HepG2 (cell line): ENCODE data around the gene QPCT. TPM values are rescaled to one million over a fixed set of nuclear protein-coding genes. Genes with fewer than 3 reads are reported as not detected.
A peak's percentile ranks its signal among the peaks of the same experiment; 100 is the strongest.

Experiments
- ADNP ChIP-seq: sonication (generic); formaldehyde crosslinking; IDR thresholded peaks from 2 replicates; pipeline ENCODE4 v1.4.0; 2020; ENCODE audit warnings: missing genetic modification reagents
- AKAP8 ChIP-seq: sonication (generic); formaldehyde crosslinking; IDR thresholded peaks from 2 replicates; pipeline ENCODE4 v1.5.1; 2020; ENCODE audit warnings: mild to moderate bottlenecking, missing genetic modification reagents
- ATF7-NPFF ChIP-seq: sonication (generic); formaldehyde crosslinking; IDR thresholded peaks from 2 replicates; pipeline ENCODE4 v1.8.1; 2023; ENCODE audit warnings: mild to moderate bottlenecking, low read depth, missing genetic modification reagents, moderate library complexity
- CSRNP2 ChIP-seq: sonication (generic); formaldehyde crosslinking; conservative IDR thresholded peaks from 2 replicates; pipeline ENCODE4 v1.8.0; 2022; ENCODE audit warnings: low read depth, missing genetic modification reagents
- DR1 ChIP-seq: sonication (generic); formaldehyde crosslinking; IDR thresholded peaks from 2 replicates; pipeline ENCODE4 v1.8.0; 2021; ENCODE audit warnings: mild to moderate bottlenecking, missing genetic modification reagents, inconsistent platforms
- HOXA9 ChIP-seq: sonication (generic); formaldehyde crosslinking; IDR thresholded peaks from 2 replicates; pipeline ENCODE4 v1.8.1; 2022; ENCODE audit warnings: missing genetic modification reagents, mild to moderate bottlenecking, moderate library complexity, borderline replicate concordance
- KDM6A ChIP-seq: IDR thresholded peaks from 2 replicates; pipeline ENCODE4 v1.6.1; 2016; ENCODE audit warnings: low read depth
- NFYC ChIP-seq: IDR thresholded peaks from 2 replicates; pipeline ENCODE4 v1.6.1; 2016; ENCODE audit warnings: missing genetic modification reagents, missing compliant biosample characterization
- REPIN1 ChIP-seq: sonication (generic); formaldehyde crosslinking; IDR thresholded peaks from 2 replicates; pipeline ENCODE4 v1.8.0; 2022; ENCODE audit warnings: missing genetic modification reagents, low read depth, mild to moderate bottlenecking, borderline replicate concordance
- ZBTB37 ChIP-seq: sonication (generic); formaldehyde crosslinking; IDR thresholded peaks from 2 replicates; pipeline ENCODE4 v1.4.0; 2020; ENCODE audit warnings: mild to moderate bottlenecking, missing genetic modification reagents
- ZNF326 ChIP-seq: sonication (generic); formaldehyde crosslinking; IDR thresholded peaks from 2 replicates; pipeline ENCODE4 v1.4.0; 2020; ENCODE audit warnings: missing genetic modification reagents, borderline replicate concordance
- polyA plus RNA-seq, 8 experiments: library from polyadenylated mRNA; depleted of rRNA in 3 of 8; stranded (reverse) in 7 of 8; unstranded in 1 of 8; fragments of >200 nt; fragmentation: Illumina TruSeq in 4 of 8; extraction: Trizol in 4 of 8; gene quantifications; 2 replicates each; pipeline versions ENCODE4 v1.2.1 to v1.2.3, GENCODE V29; 2011 to 2016; ENCODE audit warnings: low read depth in 4 of 8, missing spikeins in 1 of 8, mixed read lengths in 1 of 8; ENCODE audit not compliant: insufficient read depth in 1 of 8
- total RNA-seq, 5 experiments: library from RNA; depleted of rRNA; stranded (reverse); fragments of >200 nt; fragmentation: Illumina TruSeq; extraction: Trizol; gene quantifications; 2 replicates each; pipeline ENCODE4 v1.2.3, GENCODE V29; 2016; ENCODE audit warnings: low read depth in 1 of 5
- TF ChIP-seq, protein P1 (sequence below), 2 experiments: sonication (generic) in 1 of 2; formaldehyde crosslinking in 1 of 2; IDR thresholded peaks; 2 replicates each; pipeline versions ENCODE4 v1.6.1 to v1.9.0; 2014 to 2022; ENCODE audit warnings: antibody characterized with exemption in 1 of 2, borderline replicate concordance in 1 of 2, inconsistent platforms in 1 of 2, low read depth in 1 of 2, missing genetic modification reagents in 1 of 2
- TF ChIP-seq, protein P2 (sequence below): sonication (generic); formaldehyde crosslinking; IDR thresholded peaks from 2 replicates; pipeline ENCODE4 v1.4.0; 2020; ENCODE audit warnings: mild to moderate bottlenecking, missing genetic modification reagents, borderline replicate concordance

Gene QPCT
- total and polyA plus RNA-seq, 2 of the 13 experiments (the other 11 are each of a cell fraction or from before 2014, with no cell fraction given), result 0.77 to 1.2 TPM

GRCh38 chr2:37344453-37345361, at the start of gene QPCT (continued):
- TF ChIP-seq, protein P1, sequence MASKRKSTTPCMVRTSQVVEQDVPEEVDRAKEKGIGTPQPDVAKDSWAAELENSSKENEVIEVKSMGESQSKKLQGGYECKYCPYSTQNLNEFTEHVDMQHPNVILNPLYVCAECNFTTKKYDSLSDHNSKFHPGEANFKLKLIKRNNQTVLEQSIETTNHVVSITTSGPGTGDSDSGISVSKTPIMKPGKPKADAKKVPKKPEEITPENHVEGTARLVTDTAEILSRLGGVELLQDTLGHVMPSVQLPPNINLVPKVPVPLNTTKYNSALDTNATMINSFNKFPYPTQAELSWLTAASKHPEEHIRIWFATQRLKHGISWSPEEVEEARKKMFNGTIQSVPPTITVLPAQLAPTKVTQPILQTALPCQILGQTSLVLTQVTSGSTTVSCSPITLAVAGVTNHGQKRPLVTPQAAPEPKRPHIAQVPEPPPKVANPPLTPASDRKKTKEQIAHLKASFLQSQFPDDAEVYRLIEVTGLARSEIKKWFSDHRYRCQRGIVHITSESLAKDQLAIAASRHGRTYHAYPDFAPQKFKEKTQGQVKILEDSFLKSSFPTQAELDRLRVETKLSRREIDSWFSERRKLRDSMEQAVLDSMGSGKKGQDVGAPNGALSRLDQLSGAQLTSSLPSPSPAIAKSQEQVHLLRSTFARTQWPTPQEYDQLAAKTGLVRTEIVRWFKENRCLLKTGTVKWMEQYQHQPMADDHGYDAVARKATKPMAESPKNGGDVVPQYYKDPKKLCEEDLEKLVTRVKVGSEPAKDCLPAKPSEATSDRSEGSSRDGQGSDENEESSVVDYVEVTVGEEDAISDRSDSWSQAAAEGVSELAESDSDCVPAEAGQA (IDR thresholded peaks at IDR 0.05; ENCODE audit: low read depth), result no peak
- TF ChIP-seq, protein P1 (CRISPR knock-in tag; IDR thresholded peaks at IDR 0.05; ENCODE audit: borderline replicate concordance), result no peak
- TF ChIP-seq, protein P2, sequence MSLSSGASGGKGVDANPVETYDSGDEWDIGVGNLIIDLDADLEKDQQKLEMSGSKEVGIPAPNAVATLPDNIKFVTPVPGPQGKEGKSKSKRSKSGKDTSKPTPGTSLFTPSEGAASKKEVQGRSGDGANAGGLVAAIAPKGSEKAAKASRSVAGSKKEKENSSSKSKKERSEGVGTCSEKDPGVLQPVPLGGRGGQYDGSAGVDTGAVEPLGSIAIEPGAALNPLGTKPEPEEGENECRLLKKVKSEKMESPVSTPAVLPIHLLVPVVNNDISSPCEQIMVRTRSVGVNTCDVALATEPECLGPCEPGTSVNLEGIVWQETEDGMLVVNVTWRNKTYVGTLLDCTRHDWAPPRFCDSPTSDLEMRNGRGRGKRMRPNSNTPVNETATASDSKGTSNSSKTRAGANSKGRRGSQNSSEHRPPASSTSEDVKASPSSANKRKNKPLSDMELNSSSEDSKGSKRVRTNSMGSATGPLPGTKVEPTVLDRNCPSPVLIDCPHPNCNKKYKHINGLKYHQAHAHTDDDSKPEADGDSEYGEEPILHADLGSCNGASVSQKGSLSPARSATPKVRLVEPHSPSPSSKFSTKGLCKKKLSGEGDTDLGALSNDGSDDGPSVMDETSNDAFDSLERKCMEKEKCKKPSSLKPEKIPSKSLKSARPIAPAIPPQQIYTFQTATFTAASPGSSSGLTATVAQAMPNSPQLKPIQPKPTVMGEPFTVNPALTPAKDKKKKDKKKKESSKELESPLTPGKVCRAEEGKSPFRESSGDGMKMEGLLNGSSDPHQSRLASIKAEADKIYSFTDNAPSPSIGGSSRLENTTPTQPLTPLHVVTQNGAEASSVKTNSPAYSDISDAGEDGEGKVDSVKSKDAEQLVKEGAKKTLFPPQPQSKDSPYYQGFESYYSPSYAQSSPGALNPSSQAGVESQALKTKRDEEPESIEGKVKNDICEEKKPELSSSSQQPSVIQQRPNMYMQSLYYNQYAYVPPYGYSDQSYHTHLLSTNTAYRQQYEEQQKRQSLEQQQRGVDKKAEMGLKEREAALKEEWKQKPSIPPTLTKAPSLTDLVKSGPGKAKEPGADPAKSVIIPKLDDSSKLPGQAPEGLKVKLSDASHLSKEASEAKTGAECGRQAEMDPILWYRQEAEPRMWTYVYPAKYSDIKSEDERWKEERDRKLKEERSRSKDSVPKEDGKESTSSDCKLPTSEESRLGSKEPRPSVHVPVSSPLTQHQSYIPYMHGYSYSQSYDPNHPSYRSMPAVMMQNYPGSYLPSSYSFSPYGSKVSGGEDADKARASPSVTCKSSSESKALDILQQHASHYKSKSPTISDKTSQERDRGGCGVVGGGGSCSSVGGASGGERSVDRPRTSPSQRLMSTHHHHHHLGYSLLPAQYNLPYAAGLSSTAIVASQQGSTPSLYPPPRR (CRISPR knock-in tag), result no peak
- TF ChIP-seq NFYC, result no peak
- TF ChIP-seq ZNF326 (CRISPR knock-in tag), result no peak
- TF ChIP-seq ATF7-NPFF, result peak; percentile 74; the same call in 1 of the 2 replicates
- TF ChIP-seq AKAP8, result no peak
- TF ChIP-seq ZBTB37, result no peak
- no peak for TF ChIP-seq DR1 (CRISPR knock-in tag)
- no peak for TF ChIP-seq KDM6A (CRISPR knock-in tag)
- TF ChIP-seq HOXA9 (CRISPR knock-in tag), result no peak
- no peak for TF ChIP-seq CSRNP2
- TF ChIP-seq REPIN1 (CRISPR knock-in tag), result no peak
- TF ChIP-seq ADNP, result no peak
